ENCODE data around the gene SCP2. TPM values are rescaled to one million over a fixed set of nuclear protein-coding genes. Genes with fewer than 3 reads are reported as not detected.

Gene SCP2
- total RNA-seq, 1 donor from 2014 or later, result 61.7 TPM

Other genes with a start within 250 kb of the SCP2 start
- gene COA7, start 228.9 kb upstream of the SCP2 start, total RNA-seq, result 37.8 and 40.2 TPM in 2 replicates
- gene ZYG11B, start 200.8 kb upstream of the SCP2 start, total RNA-seq, result 9.3 and 10.2 TPM in 2 replicates
- gene ZYG11A, start 84.5 kb upstream of the SCP2 start, total RNA-seq, result 0.12 and 0.17 TPM in 2 replicates
- 56.6 and 59.0 TPM in 2 replicates for gene ECHDC2, start 5.5 kb upstream of the SCP2 start, total RNA-seq
- gene PODN, start 134.9 kb downstream of the SCP2 start, total RNA-seq, result not detected in 2 replicates
- gene SLC1A7, start 215.4 kb downstream of the SCP2 start, total RNA-seq, result not detected in 2 replicates

Data from activated CD4-positive, alpha-beta T cell treated with anti-CD3 and anti-CD28 coated beads, Interleukin-2, amount 10 ng/mL, durations not matched to agents 24 days and 14 days (primary cell).